ENCODE data around the gene IDUA.
"Not testable (repeated sequence)": the region's sequence is repeated elsewhere in the genome, so short reads cannot be mapped to it uniquely, and the experiment has no call there.

The IDUA gene

GRCh38 chr4:996997-997374, 10.1 kb downstream of the IDUA start:
- H3K4me3 ChIP-seq (ENCODE audit: low read depth, low read length), result no peak overlapping the region
- no peak for TF ChIP-seq CTCF (IDR thresholded peaks at IDR 0.05; ENCODE audit: borderline replicate concordance, insufficient read depth, low read depth, low read length)

GRCh38 chr4:997375-998071, 10.7 kb downstream of the IDUA start:
- no peak for TF ChIP-seq CTCF (IDR thresholded peaks at IDR 0.05; ENCODE audit: borderline replicate concordance, insufficient read depth, low read depth, low read length)

DNA sequence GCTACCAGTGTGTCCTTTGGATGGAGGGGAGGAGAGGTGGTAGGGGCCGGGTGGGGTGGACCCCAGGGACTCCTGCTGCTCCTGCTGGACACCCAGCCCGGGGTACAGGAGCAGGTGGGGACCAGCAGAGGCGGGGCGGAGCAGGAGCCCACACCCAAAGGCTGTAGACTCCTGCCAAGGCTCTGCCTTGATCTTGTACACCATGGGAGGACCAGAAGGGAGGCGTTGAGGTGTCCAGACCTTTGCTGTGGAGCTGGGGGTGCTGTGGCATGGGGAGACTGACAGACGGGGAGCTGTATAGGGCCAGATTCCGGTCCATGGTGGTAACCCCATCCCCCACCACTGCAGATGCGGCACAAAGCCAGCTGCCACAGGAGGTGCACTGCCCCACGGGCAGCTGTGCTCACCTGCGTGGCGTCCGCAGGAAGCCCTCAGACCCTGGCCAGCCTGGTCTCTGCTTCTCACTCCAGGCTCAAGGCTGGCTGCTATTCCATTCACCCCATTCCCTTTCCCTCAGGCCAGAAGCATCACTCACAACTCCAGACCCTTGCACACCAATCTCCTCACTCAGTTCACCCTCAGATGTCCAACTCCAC, 11.3 kb downstream of the IDUA start:
- no peak for TF ChIP-seq CTCF (IDR thresholded peaks at IDR 0.05; ENCODE audit: borderline replicate concordance, insufficient read depth, low read depth, low read length)
- no peak overlapping the region for H3K4me3 ChIP-seq (ENCODE audit: low read depth, low read length)

More at GRCh38 chr4:997375-998071, 10.7 kb downstream of the IDUA start:
- no peak overlapping the region for H3K4me3 ChIP-seq (ENCODE audit: low read depth, low read length)

GRCh38 chr4:999240-999863, 12.5 kb downstream of the IDUA start:
- H3K4me3 ChIP-seq (ENCODE audit: low read depth, low read length), result not testable (repeated sequence)

GRCh38 chr4:999882-1000425, 13.1 kb downstream of the IDUA start:
- no peak overlapping the region for H3K4me3 ChIP-seq (ENCODE audit: low read depth, low read length)

DNA sequence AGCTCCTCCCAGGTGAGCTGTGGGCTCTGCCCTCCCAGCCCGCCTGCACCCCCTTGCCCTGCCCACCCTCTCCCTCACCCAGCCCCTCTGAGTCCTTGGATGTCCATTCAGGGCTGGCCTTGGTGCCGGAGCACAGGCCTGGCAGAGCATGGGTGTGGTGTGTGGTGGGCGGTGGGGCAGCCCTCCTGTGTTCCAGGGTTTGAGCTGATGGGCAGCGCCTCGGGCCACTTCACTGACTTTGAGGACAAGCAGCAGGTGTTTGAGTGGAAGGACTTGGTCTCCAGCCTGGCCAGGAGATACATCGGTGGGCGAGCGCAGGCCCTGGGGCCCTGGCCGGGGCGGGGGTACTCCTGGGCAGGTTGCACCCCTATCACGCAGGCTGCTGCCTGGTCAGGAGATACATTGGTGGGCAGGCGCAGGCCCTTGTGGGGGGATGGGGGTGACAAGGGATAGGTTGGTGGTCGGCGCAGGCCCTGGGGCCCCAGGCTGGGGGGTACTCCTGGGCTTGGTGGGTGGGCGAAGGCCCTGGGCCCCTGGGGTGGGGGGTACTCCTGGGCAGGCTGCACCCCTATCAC, 13.9 kb downstream of the IDUA start:
- no peak for TF ChIP-seq CTCF (IDR thresholded peaks at IDR 0.05; ENCODE audit: borderline replicate concordance, insufficient read depth, low read depth, low read length)
- H3K4me3 ChIP-seq (ENCODE audit: low read depth, low read length), result no peak overlapping the region

More at GRCh38 chr4:999882-1000425, 13.1 kb downstream of the IDUA start:
- no peak for TF ChIP-seq CTCF (IDR thresholded peaks at IDR 0.05; ENCODE audit: borderline replicate concordance, insufficient read depth, low read depth, low read length)

GRCh38 chr4:1001561-1002130, 14.8 kb downstream of the IDUA start:
- no peak for TF ChIP-seq CTCF (IDR thresholded peaks at IDR 0.05; ENCODE audit: borderline replicate concordance, insufficient read depth, low read depth, low read length)
- no peak overlapping the region for H3K4me3 ChIP-seq (ENCODE audit: low read depth, low read length)
